Lung (tissue), 12 donors: ENCODE results near the gene DHX57. TPM values are rescaled to one million over a fixed set of nuclear protein-coding genes. Genes with fewer than 3 reads are reported as not detected.

ENCODE experiments used
- ATAC-seq: fragments of 200-7000 bp; cut with Tn5 transposase; one replicate; pipeline ENCODE4 v1.9.1; 2020; ENCODE audit warnings: moderate number of reproducible peaks; ENCODE audit not compliant: insufficient read depth, low FRiP score
- DNase-seq, 3 donors: peaks; one replicate each; pipeline ENCODE4 v3.0.0-alpha.2; 2013 to 2017
- H3K27ac ChIP-seq, 2 donors: one replicate each; pipeline ENCODE4 v1.5.1; 2013; ENCODE audit warnings: mild to moderate bottlenecking in 2 of 2, moderate library complexity in 2 of 2, control low read depth in 1 of 2, inconsistent platforms in 1 of 2, low read depth in 1 of 2, low read length in 1 of 2
- H3K27me3 ChIP-seq, 3 donors: one replicate each; pipeline ENCODE4 v1.5.1; 2013; ENCODE audit warnings: low read length in 2 of 3; ENCODE audit not compliant: control insufficient read depth in 3 of 3, insufficient read depth in 3 of 3
- H3K36me3 ChIP-seq, 4 donors: one replicate each; pipeline ENCODE4 v1.5.1; 2013; ENCODE audit warnings: low read length in 4 of 4, mild to moderate bottlenecking in 1 of 4, moderate library complexity in 1 of 4; ENCODE audit not compliant: control insufficient read depth in 4 of 4, insufficient read depth in 4 of 4
- H3K4me1 ChIP-seq, 5 donors: one replicate each; pipeline ENCODE4 v1.5.1; 2013; ENCODE audit warnings: low read length in 5 of 5, mild to moderate bottlenecking in 2 of 5, moderate library complexity in 1 of 5; ENCODE audit not compliant: control insufficient read depth in 5 of 5, insufficient read depth in 5 of 5
- H3K4me3 ChIP-seq: one replicate; pipeline ENCODE4 v1.5.1; 2013; ENCODE audit warnings: mild to moderate bottlenecking, control low read depth, moderate library complexity
- H3K9ac ChIP-seq, 2 donors: one replicate each; pipeline ENCODE4 v1.5.1; 2013; ENCODE audit warnings: low read length in 2 of 2, control low read depth in 1 of 2; ENCODE audit not compliant: insufficient read depth in 1 of 2
- H3K9me3 ChIP-seq, 4 donors: one replicate each; pipeline ENCODE4 v1.5.1; 2013; ENCODE audit warnings: low read length in 3 of 4, mild to moderate bottlenecking in 1 of 4, moderate library complexity in 1 of 4; ENCODE audit not compliant: control insufficient read depth in 4 of 4, insufficient read depth in 3 of 4
- WGBS, 2 donors: extraction: QIAGEN DNeasy Blood & Tissue Kit; methylation state at CpG; one replicate each; pipeline ENCODE4 v1.1.7; 2013; 5-methylcytosine and 5-hydroxymethylcytosine counted together
- polyA plus RNA-seq, 2 donors: library from polyadenylated mRNA; stranded (reverse); fragments of 200-250 nt; gene quantifications; one replicate each; pipeline ENCODE4 v1.2.1, GENCODE V29; 2013
- total RNA-seq, 2 donors: library from RNA; depleted of rRNA in 1 of 2; stranded (reverse); fragments of >200 nt in 1 of 2; gene quantifications; one replicate each; pipeline ENCODE4 v1.2.1, GENCODE V29; 2014 to 2021
- TF ChIP-seq, protein P1 (sequence below): IDR thresholded peaks from 2 replicates; pipeline ENCODE4 v1.5.1; 2012; ENCODE audit warnings: mild to moderate bottlenecking; ENCODE audit errors: control extremely low read depth, extremely low read depth
- donor health status: control.
- donor health status: control.
- donor health status: Bipolar disorder and iron deficiency.
- donor health status: healthy.
- donor health status: DM: yes; HTN: yes; CAD: no.

The DHX57 gene
- total and polyA plus RNA-seq, 4 donors = 6.2 to 33.6 (median 13.0) TPM

DNA sequence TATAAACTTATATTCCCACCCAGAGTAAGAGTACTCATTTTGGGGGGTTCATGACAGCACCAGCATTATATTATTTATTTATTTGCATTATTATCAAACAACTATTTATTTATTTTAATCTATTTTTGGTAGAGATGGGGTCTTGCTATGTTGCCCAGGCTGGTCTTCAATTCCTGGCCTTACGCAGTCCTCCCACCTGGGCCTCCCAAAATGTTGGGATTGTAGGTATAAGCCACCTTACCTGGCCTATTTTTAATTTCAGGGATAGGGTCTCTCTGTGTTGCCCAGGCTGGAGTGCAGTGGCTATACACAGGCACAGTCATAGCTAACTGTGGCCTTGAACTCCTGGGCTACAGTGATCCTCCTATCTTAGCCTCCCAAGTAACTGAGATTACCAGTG is 67.1 kb downstream of the DHX57 start:
- Histone ChIP-seq H3K4me3 (no peak overlapping the region), H3K36me3 (peaks cover 6 to 22% (median 20%) of the 10 kb centered on the region in 4 donors), H3K9me3 (no peaks in the 10 kb centered on the region), H3K9ac (no peak overlapping the region), H3K27me3 (no peaks in the 10 kb centered on the region), H3K27ac (no peak overlapping the region), H3K4me1 (no peaks in the 10 kb centered on the region)
- DNase-seq = no peak
- TF ChIP-seq, protein P1, sequence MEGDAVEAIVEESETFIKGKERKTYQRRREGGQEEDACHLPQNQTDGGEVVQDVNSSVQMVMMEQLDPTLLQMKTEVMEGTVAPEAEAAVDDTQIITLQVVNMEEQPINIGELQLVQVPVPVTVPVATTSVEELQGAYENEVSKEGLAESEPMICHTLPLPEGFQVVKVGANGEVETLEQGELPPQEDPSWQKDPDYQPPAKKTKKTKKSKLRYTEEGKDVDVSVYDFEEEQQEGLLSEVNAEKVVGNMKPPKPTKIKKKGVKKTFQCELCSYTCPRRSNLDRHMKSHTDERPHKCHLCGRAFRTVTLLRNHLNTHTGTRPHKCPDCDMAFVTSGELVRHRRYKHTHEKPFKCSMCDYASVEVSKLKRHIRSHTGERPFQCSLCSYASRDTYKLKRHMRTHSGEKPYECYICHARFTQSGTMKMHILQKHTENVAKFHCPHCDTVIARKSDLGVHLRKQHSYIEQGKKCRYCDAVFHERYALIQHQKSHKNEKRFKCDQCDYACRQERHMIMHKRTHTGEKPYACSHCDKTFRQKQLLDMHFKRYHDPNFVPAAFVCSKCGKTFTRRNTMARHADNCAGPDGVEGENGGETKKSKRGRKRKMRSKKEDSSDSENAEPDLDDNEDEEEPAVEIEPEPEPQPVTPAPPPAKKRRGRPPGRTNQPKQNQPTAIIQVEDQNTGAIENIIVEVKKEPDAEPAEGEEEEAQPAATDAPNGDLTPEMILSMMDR = no peak
- ATAC-seq = no peak
- WGBS, 2 donors = 100% methylated on average over 1 of the region's 1 CpG

DNA sequence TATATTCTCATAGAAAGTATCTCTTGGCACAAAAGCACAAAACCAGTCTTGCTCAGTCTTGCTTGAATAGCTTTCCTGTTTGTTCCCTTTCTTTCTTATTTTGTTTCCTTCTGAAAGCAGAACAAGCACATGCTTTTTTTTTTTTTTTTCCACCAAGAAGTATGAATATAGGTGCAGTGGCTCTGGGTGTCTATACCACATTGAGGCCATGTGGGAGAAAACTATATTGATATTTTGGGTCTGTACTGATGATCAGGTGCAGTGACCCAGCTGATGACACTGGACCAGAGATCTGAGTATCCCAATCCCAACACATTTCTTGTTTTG is 69.0 kb downstream of the DHX57 start:
- DNase-seq (no peak), ATAC-seq (no peak)
- no peak overlapping the region for H3K27ac ChIP-seq
- H3K36me3 ChIP-seq = peaks cover 9 to 24% (median 20%) of the 10 kb centered on the region in 4 donors
- no peaks in the 10 kb centered on the region for H3K9me3 ChIP-seq
- H3K9ac ChIP-seq = no peak overlapping the region
- H3K4me3 ChIP-seq = no peak overlapping the region
- no peaks in the 10 kb centered on the region for H3K27me3 ChIP-seq
- H3K4me1 ChIP-seq = no peaks in the 10 kb centered on the region
- TF ChIP-seq, protein P1 = no peak

DNA sequence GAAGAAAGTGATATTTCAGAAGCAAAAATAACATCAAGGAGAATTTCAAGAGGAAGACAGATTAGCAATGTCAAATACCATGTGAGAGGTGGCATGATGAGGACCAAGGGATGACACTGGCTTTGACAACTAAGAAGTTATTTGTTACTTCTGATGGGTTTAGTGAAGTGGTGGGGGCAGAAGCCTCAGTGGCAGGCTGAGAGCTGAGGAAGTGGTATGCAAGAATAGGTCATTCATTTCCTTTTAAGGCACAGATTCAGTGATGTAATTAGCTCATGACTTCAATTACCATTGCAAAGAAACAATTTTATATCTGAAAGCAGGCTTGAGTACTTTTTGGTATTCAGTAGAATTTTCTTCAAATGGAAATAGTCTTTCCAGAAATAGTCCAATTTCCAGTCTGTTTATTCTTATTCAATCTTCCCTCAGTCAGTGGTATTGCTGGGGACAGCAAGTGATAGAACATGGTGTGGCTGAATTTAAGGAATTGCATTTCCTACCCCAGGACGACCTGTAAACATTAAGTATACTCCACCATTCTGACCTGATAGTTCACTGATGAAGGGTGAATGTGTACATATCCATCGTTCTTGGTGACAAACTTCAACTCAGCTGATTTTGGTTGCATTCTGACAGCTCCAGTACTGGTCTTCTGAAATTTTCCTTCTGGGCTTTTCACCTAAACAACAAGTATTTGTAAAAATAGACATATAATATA is 69.6 kb downstream of the DHX57 start:
- ATAC-seq (no peak), DNase-seq (no peak)
- H3K9me3 ChIP-seq = no peaks in the 10 kb centered on the region
- TF ChIP-seq, protein P1 = no peak
- 70 to 84% methylated on average over 2 of the region's 2 CpGs for WGBS, 2 donors
- H3K27ac ChIP-seq = no peak overlapping the region
- H3K27me3 ChIP-seq = no peaks in the 10 kb centered on the region
- H3K9ac ChIP-seq = no peak overlapping the region
- no peaks in the 10 kb centered on the region for H3K4me1 ChIP-seq
- H3K36me3 ChIP-seq = peaks cover 9 to 20% (median 17%) of the 10 kb centered on the region in 4 donors
- no peak overlapping the region for H3K4me3 ChIP-seq

DNA sequence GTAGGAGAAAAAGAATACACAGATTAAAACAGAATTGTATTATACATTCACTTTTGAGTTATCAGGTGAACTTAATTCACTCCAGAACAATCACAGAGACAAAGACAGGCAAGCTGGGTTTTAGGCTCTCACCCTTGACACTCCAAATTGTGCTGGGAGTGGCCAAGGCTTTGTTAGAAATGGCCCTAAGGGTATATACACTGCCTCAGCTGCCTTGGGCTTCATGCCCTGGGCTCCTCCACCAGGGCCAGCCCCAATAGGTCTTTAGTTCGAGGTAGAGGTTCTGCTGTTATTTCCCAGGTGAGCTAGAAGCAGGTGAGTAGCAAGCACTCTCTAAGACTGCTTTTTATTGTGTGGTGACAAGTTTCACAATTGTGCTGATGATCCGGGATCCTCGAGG is 77.8 kb downstream of the DHX57 start:
- no peak for ATAC-seq
- 95 to 98% methylated on average over 3 of the region's 3 CpGs for WGBS, 2 donors
- H3K36me3 ChIP-seq = peaks cover 3 to 10% (median 5%) of the 10 kb centered on the region in 4 donors

More for the DNA sequence above, 77.8 kb downstream of the DHX57 start:
- Histone ChIP-seq H3K9ac (no peak overlapping the region), H3K27ac (no peak overlapping the region), H3K4me1 (peaks cover 0 to 3% (median 0%) of the 10 kb centered on the region in 5 donors), H3K4me3 (no peak overlapping the region), H3K27me3 (no peaks in the 10 kb centered on the region), H3K9me3 (peaks cover 0 to 2% (median 0%) of the 10 kb centered on the region in 4 donors)
- DNase-seq = no peak
- TF ChIP-seq, protein P1 = no peak
